Osteoblast (primary cell): ENCODE data around the gene TMEM63B. TPM values are rescaled to one million over a fixed set of nuclear protein-coding genes. Genes with fewer than 3 reads are reported as not detected.

Experiments used
- DNase-seq: peaks from one replicate; pipeline ENCODE4 v3.0.0; 2011; ENCODE audit warnings: low spot score, mixed read lengths; ENCODE audit not compliant: insufficient read length; ENCODE audit errors: missing footprints
- H2AFZ ChIP-seq: 2 replicates; pipeline ENCODE4 v1.6.0; 2011; ENCODE audit warnings: mild to moderate bottlenecking, low read length
- H3K27ac ChIP-seq: 2 replicates; pipeline ENCODE4 v1.5.1; 2011; ENCODE audit warnings: mild to moderate bottlenecking, low read depth, low read length, moderate library complexity
- H3K27me3 ChIP-seq: 2 replicates; pipeline ENCODE4 v1.6.0; 2012; ENCODE audit warnings: mild to moderate bottlenecking, control low read depth, inconsistent platforms, low read length, moderate library complexity; ENCODE audit not compliant: insufficient read depth
- H3K36me3 ChIP-seq: 2 replicates; pipeline ENCODE4 v1.5.1; 2011; ENCODE audit warnings: mild to moderate bottlenecking, low read length, control low read depth, moderate library complexity; ENCODE audit not compliant: insufficient read depth
- H3K4me1 ChIP-seq: 2 replicates; pipeline ENCODE4 v1.5.1; 2011; ENCODE audit warnings: mild to moderate bottlenecking, low read length, control low read depth, moderate library complexity; ENCODE audit not compliant: insufficient read depth
- H3K4me2 ChIP-seq: 2 replicates; pipeline ENCODE4 v1.6.0; 2011; ENCODE audit warnings: mild to moderate bottlenecking, low read length; ENCODE audit not compliant: insufficient read depth
- H3K4me3 ChIP-seq: fragments of 200-600 bp; sonication (generic); 3 replicates; pipeline ENCODE4 v1.5.1; 2012; ENCODE audit warnings: mild to moderate bottlenecking, low read length, inconsistent platforms; ENCODE audit not compliant: insufficient read depth
- H3K79me2 ChIP-seq: 2 replicates; pipeline ENCODE4 v1.6.0; 2012; ENCODE audit warnings: mild to moderate bottlenecking, low read length, control low read depth, inconsistent platforms; ENCODE audit not compliant: insufficient read depth
- H3K9me3 ChIP-seq: 2 replicates; pipeline ENCODE4 v1.5.1; 2011; ENCODE audit warnings: low read depth, low read length, control low read depth
- H4K20me1 ChIP-seq: 2 replicates; pipeline ENCODE4 v1.6.0; 2012; ENCODE audit warnings: mild to moderate bottlenecking, low read length, control low read depth; ENCODE audit not compliant: insufficient read depth
- CTCF ChIP-seq: IDR thresholded peaks from 2 replicates; pipeline ENCODE4 v1.5.1; 2011; ENCODE audit warnings: mild to moderate bottlenecking, low read depth, low read length, moderate library complexity; ENCODE audit errors: extremely low read depth
- total RNA-seq: library from RNA; depleted of rRNA; stranded (reverse); fragments of >200 nt; gene quantifications from 2 replicates; pipeline ENCODE4 v1.2.3, GENCODE V29; 2012

The TMEM63B gene
- total RNA-seq, 1 donor: 36.6 TPM

- Histone ChIP-seq H4K20me1 (peaks cover 15% of the 10 kb centered on the region), H3K9me3 (no peaks in the 10 kb centered on the region), H3K4me2 (no peak overlapping the region), H3K27ac (no peak overlapping the region), H3K27me3 (no peaks in the 10 kb centered on the region), H3K36me3 (peaks cover 42% of the 10 kb centered on the region), H3K79me2 (no peaks in the 10 kb centered on the region), H3K4me1 (no peaks in the 10 kb centered on the region), H2AFZ (no peak overlapping the region), H3K4me3 (no peak overlapping the region)
- no peak for DNase-seq
- no peak for TF ChIP-seq CTCF
Measured at GRCh38 chr6:44147256-44147655, 19.9 kb downstream of the TMEM63B start.

- no peak overlapping the region for H3K4me2 ChIP-seq
- no peak for DNase-seq
- H3K4me1 ChIP-seq: no peaks in the 10 kb centered on the region
- H4K20me1 ChIP-seq: peaks cover 18% of the 10 kb centered on the region
- H3K4me3 ChIP-seq: no peak overlapping the region
- no peaks in the 10 kb centered on the region for H3K9me3 ChIP-seq
- no peaks in the 10 kb centered on the region for H3K27me3 ChIP-seq
- H3K36me3 ChIP-seq: peaks cover 49% of the 10 kb centered on the region
- TF ChIP-seq CTCF: no peak
- no peak overlapping the region for H3K27ac ChIP-seq
- no peak overlapping the region for H2AFZ ChIP-seq
- H3K79me2 ChIP-seq: no peaks in the 10 kb centered on the region
Measured at GRCh38 chr6:44148306-44148705, 21.0 kb downstream of the TMEM63B start.

- no peak for TF ChIP-seq CTCF
- Histone ChIP-seq H4K20me1 (peaks cover 18% of the 10 kb centered on the region), H3K27me3 (no peaks in the 10 kb centered on the region), H3K36me3 (peaks cover 41% of the 10 kb centered on the region), H3K4me1 (no peaks in the 10 kb centered on the region), H3K79me2 (no peaks in the 10 kb centered on the region), H3K4me2 (no peak overlapping the region), H2AFZ (no peak overlapping the region), H3K4me3 (no peak overlapping the region), H3K9me3 (no peaks in the 10 kb centered on the region), H3K27ac (no peak overlapping the region)
- DNase-seq: peak; percentile 34
Measured at GRCh38 chr6:44149369-44150012, 22.1 kb downstream of the TMEM63B start.

- Histone ChIP-seq H3K79me2 (no peaks in the 10 kb centered on the region), H3K27me3 (no peaks in the 10 kb centered on the region), H4K20me1 (peaks cover 18% of the 10 kb centered on the region), H3K36me3 (peaks cover 41% of the 10 kb centered on the region), H3K4me1 (no peaks in the 10 kb centered on the region), H3K27ac (no peak overlapping the region), H2AFZ (no peak overlapping the region), H3K4me3 (no peak overlapping the region), H3K4me2 (no peak overlapping the region), H3K9me3 (no peaks in the 10 kb centered on the region)
- DNase-seq: peak; percentile 87
- TF ChIP-seq CTCF: no peak
Measured at GRCh38 chr6:44150317-44150917, 23.1 kb downstream of the TMEM63B start.
